ENCODE results near the gene ATG2B.

GRCh38 chr14:96363751-96364336, 703 bp upstream of the ATG2B start:
- TF ChIP-seq CTCF (IDR thresholded peaks at IDR 0.05; ENCODE audit: low read length): no peak
- TF ChIP-seq EZH2 (IDR thresholded peaks at IDR 0.05; ENCODE audit: borderline replicate concordance, low read length): no peak

Measured in OCI-LY1 (cell line).